ENCODE data around the gene FILIP1L.

The FILIP1L gene

GRCh38 chr3:100033903-100034471 lies 80.3 kb downstream of the FILIP1L start:
- no peaks in the 10 kb centered on the region for H3K36me3 ChIP-seq (replicated peaks; ENCODE audit: insufficient read depth, low read length)
- H3F3A ChIP-seq (ENCODE audit: insufficient read depth, low read length): no peaks in the 10 kb centered on the region
- H4K20me1 ChIP-seq (ENCODE audit: insufficient read depth, low read length): no peaks in the 10 kb centered on the region
- H3K9me3 ChIP-seq (replicated peaks; ENCODE audit: insufficient read depth, low read length): no peaks in the 10 kb centered on the region
- no peaks in the 10 kb centered on the region for H3K9me2 ChIP-seq (replicated peaks; ENCODE audit: insufficient read depth, low read length)
- no peak overlapping the region for H2AFZ ChIP-seq (ENCODE audit: low read length)
- no peaks in the 10 kb centered on the region for H3K79me2 ChIP-seq (ENCODE audit: low read length)
- no peaks in the 10 kb centered on the region for H3K4me1 ChIP-seq (ENCODE audit: low read length)
- H3K9ac ChIP-seq (ENCODE audit: low read length): no peak overlapping the region
- H3K27me3 ChIP-seq (replicated peaks; ENCODE audit: insufficient read depth, low read length): no peaks in the 10 kb centered on the region
- TF ChIP-seq CTCF (IDR thresholded peaks at IDR 0.05; ENCODE audit: low read length) (no peak), EZH2 (optimal IDR thresholded peaks at IDR 0.05; ENCODE audit: low read depth, low read length) (no peak), EZH2phosphoT487 (IDR thresholded peaks at IDR 0.05; ENCODE audit: low read length) (no peak)
- H3K27ac ChIP-seq (ENCODE audit: low read length): no peak overlapping the region
- H3K4me2 ChIP-seq (ENCODE audit: low read depth, low read length): no peak overlapping the region
- no peak overlapping the region for H3K4me3 ChIP-seq (ENCODE audit: low read length)
- DNase-seq: no peak

GRCh38 chr3:100033184-100033583 lies 81.1 kb downstream of the FILIP1L start:
- no peaks in the 10 kb centered on the region for H3K36me3 ChIP-seq (replicated peaks; ENCODE audit: insufficient read depth, low read length)
- H3K27ac ChIP-seq (ENCODE audit: low read length): no peak overlapping the region
- no peak overlapping the region for H3K4me2 ChIP-seq (ENCODE audit: low read depth, low read length)
- no peak overlapping the region for H3K9ac ChIP-seq (ENCODE audit: low read length)
- no peaks in the 10 kb centered on the region for H3F3A ChIP-seq (ENCODE audit: insufficient read depth, low read length)
- no peak overlapping the region for H2AFZ ChIP-seq (ENCODE audit: low read length)
- no peak overlapping the region for H3K4me3 ChIP-seq (ENCODE audit: low read length)
- DNase-seq: no peak
- H3K4me1 ChIP-seq (ENCODE audit: low read length): no peaks in the 10 kb centered on the region
- no peaks in the 10 kb centered on the region for H3K27me3 ChIP-seq (replicated peaks; ENCODE audit: insufficient read depth, low read length)
- H4K20me1 ChIP-seq (ENCODE audit: insufficient read depth, low read length): no peaks in the 10 kb centered on the region
- no peaks in the 10 kb centered on the region for H3K9me2 ChIP-seq (replicated peaks; ENCODE audit: insufficient read depth, low read length)
- H3K9me3 ChIP-seq (replicated peaks; ENCODE audit: insufficient read depth, low read length): no peaks in the 10 kb centered on the region
- no peaks in the 10 kb centered on the region for H3K79me2 ChIP-seq (ENCODE audit: low read length)
- TF ChIP-seq CTCF (IDR thresholded peaks at IDR 0.05; ENCODE audit: low read length) (no peak), EZH2 (optimal IDR thresholded peaks at IDR 0.05; ENCODE audit: low read depth, low read length) (no peak), EZH2phosphoT487 (IDR thresholded peaks at IDR 0.05; ENCODE audit: low read length) (no peak)

GRCh38 chr3:100032243-100032642 lies 82.1 kb downstream of the FILIP1L start:
- H3K9me2 ChIP-seq (replicated peaks; ENCODE audit: insufficient read depth, low read length): no peaks in the 10 kb centered on the region
- TF ChIP-seq EZH2 (optimal IDR thresholded peaks at IDR 0.05; ENCODE audit: low read depth, low read length) (no peak), CTCF (IDR thresholded peaks at IDR 0.05; ENCODE audit: low read length) (no peak), EZH2phosphoT487 (IDR thresholded peaks at IDR 0.05; ENCODE audit: low read length) (no peak)
- no peak overlapping the region for H3K4me3 ChIP-seq (ENCODE audit: low read length)
- H2AFZ ChIP-seq (ENCODE audit: low read length): no peak overlapping the region
- 0 out of 2 replicates have a peak, but pooled peaks cover 5% of the 10 kb centered on the region for H3K4me1 ChIP-seq (ENCODE audit: low read length)
- no peak overlapping the region for H3K27ac ChIP-seq (ENCODE audit: low read length)
- no peaks in the 10 kb centered on the region for H3F3A ChIP-seq (ENCODE audit: insufficient read depth, low read length)
- H3K79me2 ChIP-seq (ENCODE audit: low read length): no peaks in the 10 kb centered on the region
- H3K27me3 ChIP-seq (replicated peaks; ENCODE audit: insufficient read depth, low read length): no peaks in the 10 kb centered on the region
- no peaks in the 10 kb centered on the region for H4K20me1 ChIP-seq (ENCODE audit: insufficient read depth, low read length)
- H3K36me3 ChIP-seq (replicated peaks; ENCODE audit: insufficient read depth, low read length): no peaks in the 10 kb centered on the region
- H3K4me2 ChIP-seq (ENCODE audit: low read depth, low read length): no peak overlapping the region
- no peaks in the 10 kb centered on the region for H3K9me3 ChIP-seq (replicated peaks; ENCODE audit: insufficient read depth, low read length)
- no peak for DNase-seq
- no peak overlapping the region for H3K9ac ChIP-seq (ENCODE audit: low read length)

Data from MM.1S (cell line).